Activated naive CD4-positive, alpha-beta T cell (primary cell): ENCODE results near the gene ORMDL1.
A peak's percentile ranks its signal among the peaks of the same experiment; 100 is the strongest.

ENCODE experiments used
- DNase-seq, 4 experiments: peaks; one replicate each; lab custom pipeline; 2025; lab: John Stamatoyannopoulos, UW

Gene ORMDL1, protein sequence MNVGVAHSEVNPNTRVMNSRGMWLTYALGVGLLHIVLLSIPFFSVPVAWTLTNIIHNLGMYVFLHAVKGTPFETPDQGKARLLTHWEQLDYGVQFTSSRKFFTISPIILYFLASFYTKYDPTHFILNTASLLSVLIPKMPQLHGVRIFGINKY

DNA sequence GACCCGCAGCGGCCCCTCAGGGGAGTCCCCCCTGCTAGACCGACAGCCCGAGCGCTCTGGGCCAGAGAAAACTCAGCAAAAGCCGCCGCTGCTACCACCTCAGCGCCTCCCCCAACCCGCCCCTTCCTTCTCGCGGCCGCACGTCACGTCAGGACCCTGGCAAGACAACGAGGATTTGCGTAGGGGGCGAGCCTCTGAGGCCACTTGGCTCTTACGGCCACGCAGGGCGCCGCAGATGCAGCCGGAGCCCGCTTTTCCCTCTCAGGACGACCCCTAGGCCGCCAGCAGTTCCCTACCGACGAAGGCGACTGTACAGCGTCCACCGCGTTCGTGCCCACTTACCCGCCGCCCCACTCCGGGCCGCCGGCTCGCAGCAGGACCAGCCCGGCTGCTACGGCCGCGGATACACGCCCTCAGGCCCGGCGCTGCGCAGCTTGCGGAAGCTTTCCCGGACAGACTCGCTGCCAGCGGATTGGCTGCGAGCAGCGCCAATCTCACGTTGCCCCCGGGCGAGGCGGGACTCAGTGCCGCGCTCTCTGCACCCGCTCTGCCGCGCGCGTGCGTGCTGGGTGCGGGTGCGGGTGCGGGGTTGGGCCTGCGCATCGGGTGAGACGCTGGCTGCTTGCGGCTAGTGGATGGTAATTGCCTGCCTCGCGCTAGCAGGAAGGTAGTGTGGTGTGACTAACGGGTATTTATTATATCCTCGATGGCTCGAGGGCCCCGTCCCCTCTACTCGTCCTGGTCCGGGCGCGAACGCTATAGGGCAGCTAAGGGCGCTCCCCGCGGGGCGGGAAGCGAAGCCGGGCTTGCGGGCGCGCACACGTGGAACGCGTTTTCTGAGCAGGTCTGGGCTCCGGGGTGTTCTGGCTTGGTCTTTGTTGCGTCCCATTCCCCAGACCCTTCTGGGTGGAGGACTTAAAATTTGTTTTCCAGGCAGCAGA, at the start of gene ORMDL1, which contains the start of gene PMS1:
Gene ORMDL1, minus strand, starts transcription at position 413 of the 941 bp plus-strand sequence. CDS start 1,744 bp downstream, outside the sequence.
Gene PMS1, plus strand, starts transcription at position 524 of the 941 bp plus-strand sequence. CDS start 7,360 bp downstream, outside the sequence.
- DNase-seq = peak; percentile 81 to 94 (median 86)

DNA sequence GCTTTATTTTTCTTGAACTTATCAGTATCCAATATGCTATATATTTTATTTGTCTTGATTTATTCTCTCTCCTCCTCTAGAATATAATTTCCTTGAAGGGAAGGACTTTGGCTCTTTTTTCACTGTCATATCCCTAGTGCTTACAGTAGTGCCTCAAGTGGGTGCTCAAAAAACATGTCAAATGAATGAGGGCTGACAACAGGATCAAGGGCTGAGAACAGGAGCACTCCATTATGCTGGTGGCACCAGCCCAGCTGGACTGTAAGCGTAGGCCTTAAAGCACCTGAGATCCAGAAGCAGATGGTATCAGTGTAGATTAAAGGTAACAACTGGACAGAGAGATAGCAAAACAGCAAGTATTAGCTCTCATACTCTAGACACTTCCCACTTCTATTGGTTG, 46.4 kb upstream of the ORMDL1 start:
- no peak for DNase-seq

DNA sequence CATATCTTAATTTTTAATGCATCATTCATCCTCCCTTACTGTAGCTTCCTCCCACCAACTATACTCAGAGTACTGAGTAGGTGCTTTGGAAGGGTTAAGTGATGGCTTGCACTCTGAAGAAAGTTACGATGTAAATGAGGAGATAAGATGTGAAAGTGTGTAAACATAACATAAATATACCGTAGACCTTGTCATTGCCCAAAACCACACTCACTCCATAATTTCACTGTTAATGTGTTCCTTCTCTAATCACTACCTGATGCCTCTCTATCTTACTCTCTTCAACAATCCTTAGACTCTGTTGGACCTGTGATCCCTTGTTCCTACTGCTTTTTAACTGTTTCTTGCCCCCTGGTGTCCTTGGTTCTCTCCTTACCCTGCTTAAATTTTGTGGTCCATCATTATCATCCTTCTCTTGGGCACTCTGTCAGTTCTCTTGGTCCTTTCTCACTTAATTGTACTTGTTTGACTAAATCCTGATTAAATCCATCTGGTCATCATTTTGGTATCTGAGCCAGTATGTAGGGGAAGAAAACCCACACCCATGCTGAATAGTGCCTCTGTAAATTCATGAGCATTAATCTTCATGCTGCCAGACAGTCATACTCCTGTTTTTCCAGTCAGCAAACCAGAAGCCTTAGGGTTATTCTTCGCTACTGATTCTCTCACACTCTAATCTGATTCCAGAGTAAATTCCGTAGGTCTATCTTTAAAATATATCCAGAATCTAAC, 45.1 kb upstream of the ORMDL1 start:
- DNase-seq = no peak

DNA sequence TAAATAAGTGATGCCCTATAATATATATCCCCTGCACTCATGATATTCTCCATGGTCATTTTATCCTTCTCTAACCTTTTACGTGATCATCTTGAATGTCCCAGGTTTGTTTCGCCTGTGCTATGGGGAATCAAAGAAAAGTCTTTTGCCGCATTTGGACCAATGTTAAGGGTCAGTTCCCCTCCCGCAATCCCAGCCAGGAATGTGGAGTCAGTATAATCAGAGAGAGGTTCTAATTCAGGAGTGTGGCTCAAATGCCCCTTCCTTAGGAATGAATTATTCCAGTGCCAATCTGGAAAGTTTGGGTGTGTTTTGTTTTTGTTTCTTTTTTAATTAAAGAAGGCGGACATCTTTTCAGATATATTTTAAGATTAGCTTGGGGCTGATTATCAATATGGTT, 41.9 kb upstream of the ORMDL1 start:
- no peak for DNase-seq

DNA sequence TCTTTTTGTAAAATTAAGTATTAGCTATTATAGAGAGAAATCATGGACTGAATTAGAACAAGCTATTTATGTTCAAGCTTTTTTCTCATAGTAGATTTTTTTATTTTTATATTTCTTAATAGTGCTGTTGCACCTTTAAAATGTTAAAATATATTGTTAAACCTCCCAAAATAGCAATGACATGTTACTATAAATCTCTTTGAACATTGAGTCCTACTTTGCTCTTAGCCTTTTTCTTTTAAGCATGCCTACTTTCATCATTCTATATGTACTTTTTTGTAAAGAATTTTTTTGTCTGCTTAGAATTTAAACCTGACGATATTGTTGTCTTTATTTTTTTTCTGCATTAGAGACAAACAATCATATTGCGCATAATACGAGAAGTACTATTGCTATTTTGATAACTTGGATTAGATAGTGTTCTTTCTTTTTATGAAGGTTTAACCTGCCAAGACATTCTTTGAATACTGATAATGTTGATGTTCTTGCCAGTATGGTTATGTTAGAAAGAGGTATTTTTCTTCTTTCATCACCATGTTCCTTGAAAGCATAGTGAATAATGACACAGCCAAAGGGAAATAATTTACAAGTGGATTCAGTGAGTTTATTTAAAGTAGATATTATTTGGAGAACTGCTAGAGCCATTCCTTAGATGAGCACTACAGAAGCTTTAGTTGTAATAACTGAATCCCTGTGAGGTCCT, 40.7 kb upstream of the ORMDL1 start:
- DNase-seq = no peak

DNA sequence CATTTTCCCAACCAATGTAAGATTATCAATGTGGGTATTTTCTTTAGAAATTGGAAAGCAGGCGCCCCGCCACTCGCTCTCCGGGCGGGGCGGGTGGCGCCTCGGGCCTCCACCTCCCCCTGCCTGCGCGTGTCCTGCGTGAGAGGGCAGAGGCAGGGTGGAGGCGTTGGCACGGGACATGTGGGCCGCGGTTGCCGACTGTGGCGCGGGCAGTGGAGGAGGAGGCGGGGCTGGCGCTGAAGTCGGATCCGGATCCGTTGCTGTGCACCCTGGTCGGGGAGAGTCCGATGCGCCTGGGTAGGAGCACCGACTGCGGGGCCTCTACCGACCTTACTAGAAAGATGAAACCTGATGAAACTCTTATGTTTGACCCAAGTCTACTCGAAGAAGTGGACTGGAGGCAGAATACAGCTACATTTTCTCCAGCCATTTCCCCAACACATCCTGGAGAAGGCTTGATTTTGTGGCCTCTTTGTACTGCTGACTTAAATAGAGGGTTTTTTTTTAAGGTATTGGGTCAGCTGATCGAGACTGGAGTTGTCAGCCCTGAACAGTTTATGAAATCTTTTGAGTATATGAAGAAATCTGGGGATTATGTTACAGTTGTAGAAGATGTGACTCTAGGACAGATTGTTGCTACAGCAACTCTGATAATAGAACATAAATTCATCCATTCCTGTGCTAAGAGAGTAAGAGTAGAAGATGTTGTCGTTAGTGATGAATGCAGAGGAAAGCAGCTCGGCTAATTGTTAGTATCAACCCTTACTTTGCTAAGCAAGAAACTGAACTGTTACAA, 38.0 kb upstream of the ORMDL1 start:
- DNase-seq = no peak

DNA sequence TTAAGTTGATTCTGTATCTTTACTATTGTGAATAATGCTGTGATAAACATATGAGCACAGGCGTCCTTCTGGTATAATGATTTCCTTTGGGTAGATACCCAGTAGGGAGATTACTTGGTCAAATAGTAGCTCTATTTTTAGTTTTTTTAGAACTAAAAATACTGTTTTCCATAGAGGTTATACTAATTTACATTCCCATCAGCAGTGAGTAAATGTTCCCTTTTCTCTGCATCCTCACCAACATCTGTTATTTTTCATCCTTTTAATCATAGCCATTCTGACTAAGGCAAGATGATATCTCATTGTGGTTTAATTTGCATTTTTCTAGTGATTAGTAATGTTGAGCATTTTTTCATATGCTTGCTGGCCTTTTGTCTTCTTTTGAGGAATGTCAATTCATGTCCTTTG, 35.2 kb upstream of the ORMDL1 start:
- no peak for DNase-seq

DNA sequence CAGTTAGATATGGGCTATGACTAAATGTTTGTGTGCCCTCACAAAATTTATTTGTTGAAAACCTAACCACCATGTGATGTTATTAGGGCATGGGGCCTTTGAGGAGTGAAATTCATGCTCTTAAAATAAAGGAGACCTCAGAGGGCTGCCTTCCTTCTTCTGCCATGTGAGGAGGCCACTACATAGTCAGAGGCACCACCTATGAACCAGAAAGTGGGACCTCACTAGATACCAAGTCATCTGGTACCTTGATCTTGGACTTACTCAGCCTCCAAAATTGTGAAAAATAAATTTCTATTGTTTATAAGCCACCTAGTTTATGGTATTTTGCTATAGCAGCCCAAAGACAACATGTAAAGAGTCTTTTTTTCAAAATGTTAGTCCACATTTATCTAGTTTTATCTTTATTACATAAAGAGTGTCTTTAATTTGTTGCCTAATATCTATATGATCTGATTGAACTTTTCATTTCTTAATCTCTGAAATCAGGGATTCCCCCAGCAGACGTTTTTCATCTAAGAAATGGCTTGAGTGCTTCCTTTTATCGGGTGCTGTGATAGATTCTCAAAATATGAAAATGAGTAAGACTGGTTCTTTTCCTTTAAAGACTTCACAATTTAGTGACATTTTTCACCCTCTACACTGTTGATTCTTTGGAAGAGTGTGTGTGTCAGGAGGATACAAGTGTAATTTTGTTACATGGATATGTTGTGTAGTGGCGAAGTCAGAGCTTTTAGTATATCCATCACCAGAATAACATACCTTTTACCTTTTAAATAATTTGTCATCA, 34.3 kb upstream of the ORMDL1 start:
- DNase-seq = no peak

DNA sequence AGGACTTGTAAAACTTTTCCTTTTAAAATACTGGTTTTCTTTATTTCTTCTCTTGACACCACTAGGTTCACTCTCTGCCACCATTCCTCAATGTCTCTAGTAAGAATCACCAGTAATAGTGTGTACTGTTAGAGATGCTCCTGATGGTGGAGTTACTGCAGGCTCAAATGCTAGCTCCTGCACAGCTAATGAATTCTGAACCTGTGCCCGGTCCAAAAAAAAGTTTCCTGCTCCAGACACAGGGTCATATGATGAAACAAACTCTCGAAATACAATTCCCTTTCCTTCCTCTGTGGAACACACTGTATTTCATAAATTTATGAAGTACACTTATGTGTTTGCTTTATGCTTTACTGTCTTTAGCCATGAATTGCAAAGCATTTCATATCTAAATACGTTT, 19.3 kb upstream of the ORMDL1 start:
- no peak for DNase-seq

DNA sequence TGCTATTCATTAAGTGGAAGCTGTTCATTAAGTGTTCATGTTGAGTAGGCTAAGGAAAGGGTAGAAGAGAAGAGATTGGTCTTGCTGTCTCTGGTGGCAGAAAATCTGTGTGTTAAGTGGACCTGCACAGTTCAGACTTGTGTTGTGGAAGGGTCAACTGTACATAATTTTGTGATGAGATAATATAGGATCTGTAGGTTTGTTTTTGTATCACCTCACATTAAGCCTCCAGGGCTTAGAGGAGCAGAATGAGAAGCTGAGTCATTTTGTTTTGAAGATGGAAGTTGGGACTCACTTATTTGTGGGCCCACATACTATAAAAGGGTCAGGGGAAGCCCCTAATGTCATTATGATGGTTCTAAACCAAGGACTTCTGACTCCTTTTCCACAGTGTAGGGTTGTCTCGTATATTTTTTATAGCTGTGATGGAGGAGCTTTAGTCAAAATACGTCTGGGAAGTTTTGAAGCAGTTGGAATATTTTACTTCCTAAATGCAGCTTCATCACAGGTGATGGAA, 18.3 kb upstream of the ORMDL1 start:
- no peak for DNase-seq

DNA sequence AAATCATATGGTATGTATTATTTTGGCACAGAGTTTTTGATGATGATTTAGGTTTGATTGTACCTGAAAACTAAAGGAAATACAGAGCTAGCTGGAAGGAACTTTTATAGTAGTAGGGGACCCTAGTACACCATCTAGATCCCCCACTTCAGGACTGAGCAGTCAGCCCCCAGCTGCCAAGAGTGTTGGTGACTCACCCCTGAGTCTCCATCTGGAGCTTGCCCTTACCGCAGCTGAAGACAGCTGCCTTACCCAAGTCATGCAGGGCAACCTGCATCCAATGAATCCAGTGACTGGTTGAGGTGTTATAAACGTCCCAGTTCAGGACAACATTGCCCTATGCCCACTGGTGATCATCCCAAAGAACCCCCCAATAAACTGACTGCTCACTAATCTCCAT, 15.4 kb upstream of the ORMDL1 start:
- peak in 2 of 4 experiments; percentile 3 to 9 for DNase-seq

DNA sequence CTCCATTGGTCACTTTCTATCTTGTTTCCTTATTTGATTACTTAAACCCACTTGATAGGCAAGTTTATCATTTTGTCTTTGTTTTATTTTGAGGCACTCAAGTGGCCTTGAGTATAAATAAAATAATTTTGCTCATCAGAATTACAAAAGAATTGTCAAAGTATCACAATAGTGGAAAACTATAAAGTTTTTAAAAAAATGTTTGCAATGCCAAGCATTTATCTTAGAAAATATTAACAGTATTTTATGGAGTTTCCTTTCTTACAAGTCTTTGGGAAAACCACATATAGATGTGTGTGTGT, 14.8 kb upstream of the ORMDL1 start:
- no peak for DNase-seq

DNA sequence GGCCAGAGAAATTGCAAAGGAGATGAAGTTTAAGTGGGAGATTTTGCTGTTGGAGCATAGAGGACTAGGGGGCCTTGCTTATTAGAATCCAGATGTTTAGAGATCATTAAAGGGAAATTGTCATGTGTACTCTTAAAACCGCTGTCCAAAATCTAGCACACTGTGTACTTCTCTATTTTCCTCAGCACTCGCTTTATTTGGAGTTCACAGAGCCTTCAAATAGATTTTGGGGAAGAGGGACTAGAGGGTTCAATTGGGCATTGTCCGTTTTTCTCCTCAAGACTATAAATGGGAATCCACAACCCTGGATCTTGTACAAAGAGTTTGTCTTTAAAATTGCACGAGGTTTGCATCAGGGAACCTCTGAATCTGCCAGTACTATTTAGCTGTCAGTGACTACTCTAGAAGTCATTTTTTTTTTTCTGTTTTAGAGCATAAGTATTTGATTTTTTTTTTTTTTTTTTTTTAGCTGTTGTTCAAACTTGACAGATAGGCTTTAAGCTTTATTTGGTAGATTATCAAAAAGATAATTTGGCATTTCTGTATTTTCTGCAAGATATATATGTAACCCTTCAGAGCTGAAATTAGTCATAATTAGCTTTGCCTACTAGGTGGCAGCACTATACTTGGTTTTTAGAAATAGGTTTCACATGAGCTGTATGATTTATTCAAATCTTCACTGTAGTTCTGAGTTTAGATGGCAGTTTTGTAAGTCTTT, 14.3 kb upstream of the ORMDL1 start:
- no peak for DNase-seq

DNA sequence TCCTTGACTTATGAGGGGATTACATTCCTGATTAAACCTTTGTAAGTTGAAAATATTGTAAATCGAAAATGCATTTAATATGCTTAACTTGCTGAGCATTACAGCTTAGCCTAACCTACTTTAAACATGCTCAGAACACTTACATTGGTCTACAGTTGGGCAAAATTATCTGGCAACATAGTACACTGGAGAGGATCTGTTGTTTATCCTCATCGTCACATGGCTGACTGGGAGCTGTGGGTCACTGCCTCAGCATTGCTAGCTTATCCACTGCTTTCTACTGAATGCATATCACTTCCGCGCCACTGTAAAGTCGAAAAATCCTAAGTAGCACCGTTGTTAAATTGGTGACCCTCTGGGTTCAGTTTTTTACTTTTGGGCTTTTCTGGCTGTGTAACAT, 13.8 kb upstream of the ORMDL1 start:
- DNase-seq = no peak

DNA sequence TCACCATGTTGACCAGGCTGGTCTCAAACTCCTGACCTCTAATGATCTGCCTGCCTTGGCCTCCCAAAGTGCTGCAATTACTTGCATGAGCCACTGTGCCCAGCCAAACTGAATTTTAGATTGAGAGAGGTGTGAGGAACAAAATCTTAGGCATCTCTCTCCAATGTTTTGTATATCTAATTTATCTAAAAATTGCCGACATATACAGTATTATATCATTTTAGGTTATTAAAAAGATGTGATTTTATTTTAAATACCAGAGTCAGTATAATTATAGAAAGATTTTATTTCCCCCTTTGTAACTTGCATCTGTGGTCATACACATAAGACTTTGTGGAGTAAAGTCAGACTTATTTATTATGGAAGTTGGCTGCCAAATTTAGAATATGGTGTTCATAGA, 10.2 kb upstream of the ORMDL1 start:
- no peak for DNase-seq

DNA sequence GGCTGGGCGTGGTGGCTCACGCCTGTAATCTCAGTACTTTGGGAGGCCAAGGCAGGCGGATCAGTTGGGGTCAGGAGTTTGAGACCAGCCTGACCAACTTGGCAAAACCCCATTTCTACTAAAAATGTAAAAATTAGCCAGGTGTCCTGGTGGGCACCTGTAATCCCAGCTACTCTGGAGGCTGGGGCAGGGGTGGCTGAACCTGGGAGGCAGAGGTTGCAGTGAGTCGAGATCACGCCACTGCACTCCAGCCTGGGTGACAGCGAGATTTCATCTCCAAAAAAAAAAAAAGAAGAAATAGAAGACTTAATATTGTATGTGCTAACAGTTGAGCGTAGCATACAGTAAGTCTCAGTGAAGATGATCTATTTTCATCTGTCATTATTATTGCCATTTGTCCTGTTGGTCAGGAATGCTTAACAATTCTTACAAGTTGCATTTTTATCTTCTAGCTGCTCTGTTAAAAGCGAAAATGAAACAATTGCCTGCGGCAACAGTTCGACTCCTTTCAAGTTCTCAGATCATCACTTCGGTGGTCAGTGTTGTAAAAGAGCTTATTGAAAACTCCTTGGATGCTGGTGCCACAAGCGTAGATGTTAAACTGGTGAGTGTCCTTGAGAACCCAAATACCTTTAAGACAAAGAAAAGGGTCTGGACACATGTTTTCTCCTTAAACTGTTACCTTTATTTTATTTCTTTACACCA, 7.4 kb upstream of the ORMDL1 start:
- DNase-seq = no peak

DNA sequence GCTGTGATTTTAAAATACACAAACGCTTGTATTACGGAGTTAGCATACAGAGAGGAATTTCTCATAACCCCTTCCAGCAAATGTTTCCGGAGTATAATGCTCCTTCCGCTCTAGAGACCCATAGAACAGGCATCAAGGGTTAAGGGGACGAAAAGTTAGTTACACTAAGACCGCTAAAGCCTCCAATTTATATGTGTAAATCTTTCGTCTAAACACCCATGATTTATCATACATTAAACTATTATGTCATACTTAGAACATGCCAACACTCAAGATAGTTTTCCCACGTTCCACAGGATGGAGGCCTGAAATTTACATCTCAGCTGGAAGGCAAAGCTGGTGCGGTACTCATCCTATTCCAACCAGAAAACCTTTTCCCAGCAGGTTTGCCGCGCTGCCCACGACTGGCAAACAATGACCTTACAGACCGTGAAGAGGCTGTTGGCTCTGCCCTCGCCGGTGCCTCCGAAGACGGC, 650 bp downstream of the ORMDL1 start:
- DNase-seq = no peak

DNA sequence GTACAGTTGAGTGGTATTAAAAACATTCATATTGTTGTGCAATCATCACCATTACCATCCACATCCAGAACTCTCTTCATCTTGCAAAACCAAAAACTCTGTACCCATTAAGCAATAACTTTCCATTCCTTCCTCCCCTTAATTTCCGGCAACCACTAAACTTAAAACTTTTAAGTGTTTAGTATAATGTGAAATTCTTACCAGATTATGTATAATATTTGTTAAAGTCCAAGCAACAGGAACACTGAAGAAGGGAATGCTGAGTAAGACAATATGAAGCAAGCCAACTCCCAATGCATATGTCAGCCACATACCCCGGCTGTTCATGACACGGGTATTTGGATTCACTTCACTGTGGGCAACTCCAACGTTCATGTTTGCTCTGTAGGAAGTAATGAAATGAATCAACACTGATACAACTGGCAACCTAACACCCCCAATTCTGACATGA, 1.9 kb downstream of the ORMDL1 start:
- DNase-seq = no peak

DNA sequence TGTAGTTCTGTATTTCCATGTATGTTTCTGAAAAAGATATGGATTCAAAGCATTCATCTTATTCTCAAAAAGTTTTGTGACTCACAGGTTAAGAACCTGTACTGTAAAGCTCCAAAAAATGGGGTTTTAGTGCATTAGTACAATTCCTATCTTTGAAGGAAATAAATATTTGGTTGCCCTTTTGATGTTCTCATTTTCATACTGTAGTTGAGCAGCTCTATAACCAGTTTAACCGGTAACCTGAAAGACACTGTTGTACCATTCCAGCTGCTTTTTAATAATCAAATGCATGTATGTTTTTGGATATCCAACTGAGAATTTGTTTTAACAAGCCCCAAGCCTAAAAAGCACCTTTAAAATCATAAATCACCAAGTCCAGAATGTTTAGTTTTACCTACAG, 11.9 kb downstream of the ORMDL1 start:
- no peak for DNase-seq
